Colon (tissue), 2 donors: Measurements from ENCODE around the gene SSTR5.

Source experiments
- FAIRE-seq: peaks from 2 replicates; lab custom pipeline; 2012; peaks lifted over from hg19 to GRCh38; lab: Jason Lieb, UNC
- donor health status: control.
- donor health status: control.

SSTR5 gene

DNA sequence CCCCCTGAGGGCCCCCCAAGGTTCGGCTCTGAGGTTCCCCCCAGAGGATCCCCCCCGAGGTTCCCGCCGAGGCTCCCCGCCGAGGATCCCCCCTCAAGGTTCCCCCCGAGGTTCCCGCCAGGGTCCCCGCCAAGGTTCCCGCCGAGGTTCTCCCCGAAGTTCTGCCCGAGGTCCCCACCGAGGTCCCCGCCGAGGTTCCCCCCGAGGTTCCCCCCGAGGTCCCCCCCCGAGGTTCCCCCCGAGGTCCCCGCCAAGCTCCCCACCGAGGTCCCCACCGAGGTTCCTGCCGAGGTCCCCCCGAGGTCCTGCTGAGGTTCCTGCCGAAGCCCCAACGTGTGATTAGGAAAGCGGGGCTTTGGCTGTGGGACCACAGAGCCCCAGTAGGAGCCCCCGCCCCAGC lies 32.2 kb upstream of the SSTR5 start:
- no peak for FAIRE-seq

GRCh38 chr16:1042049-1042744 lies 30.4 kb upstream of the SSTR5 start:
- FAIRE-seq, result no peak

DNA sequence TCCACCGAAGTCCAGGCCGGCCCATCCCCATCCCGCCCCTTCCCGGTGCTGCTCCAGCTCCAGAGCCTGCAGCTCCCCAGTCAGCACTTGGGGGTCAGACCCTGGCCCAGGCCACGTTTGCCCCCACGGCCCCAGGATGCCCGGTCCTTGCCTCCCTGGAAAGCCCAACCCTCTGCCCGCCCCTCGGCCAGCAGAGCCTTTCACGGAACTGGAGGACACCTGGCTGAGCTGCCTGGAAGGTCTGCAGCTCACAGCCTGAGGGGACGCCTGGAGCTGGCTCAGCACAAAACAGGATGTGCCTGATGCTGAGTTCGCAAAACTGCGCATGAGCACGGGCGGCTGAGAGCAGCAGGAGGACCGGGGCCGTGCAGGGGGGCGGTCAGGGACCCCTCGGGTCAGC lies 29.7 kb upstream of the SSTR5 start:
- FAIRE-seq, result no peak

DNA sequence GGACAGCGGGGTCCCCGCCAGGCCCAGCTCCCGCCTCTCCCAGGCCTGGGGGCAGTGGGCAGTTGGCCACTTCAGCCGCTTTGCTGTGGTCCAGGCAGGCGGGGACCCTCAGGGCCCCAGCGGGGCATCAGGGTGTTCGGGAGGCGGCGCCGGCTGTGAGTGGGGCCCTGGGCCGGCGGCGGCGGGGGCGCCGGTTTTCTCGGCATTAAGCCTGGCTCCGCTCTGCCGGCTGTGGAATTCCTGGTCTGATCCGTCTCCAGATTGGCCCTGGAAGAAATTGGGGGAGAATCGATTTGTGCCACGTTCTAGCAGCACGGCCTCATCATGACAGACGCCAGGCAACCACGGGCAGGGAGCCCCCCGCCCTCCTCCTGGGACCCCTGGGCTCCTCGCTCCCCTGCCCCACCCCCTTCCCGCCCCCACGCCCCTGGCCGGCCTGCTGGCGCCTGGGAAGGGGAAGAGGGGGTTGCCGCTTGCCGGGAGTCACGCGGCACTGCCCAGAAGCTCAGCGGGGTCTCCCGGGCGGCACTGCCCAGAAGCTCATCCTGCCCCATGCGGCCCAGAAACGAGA lies 28.6 kb upstream of the SSTR5 start:
- FAIRE-seq, result no peak

DNA sequence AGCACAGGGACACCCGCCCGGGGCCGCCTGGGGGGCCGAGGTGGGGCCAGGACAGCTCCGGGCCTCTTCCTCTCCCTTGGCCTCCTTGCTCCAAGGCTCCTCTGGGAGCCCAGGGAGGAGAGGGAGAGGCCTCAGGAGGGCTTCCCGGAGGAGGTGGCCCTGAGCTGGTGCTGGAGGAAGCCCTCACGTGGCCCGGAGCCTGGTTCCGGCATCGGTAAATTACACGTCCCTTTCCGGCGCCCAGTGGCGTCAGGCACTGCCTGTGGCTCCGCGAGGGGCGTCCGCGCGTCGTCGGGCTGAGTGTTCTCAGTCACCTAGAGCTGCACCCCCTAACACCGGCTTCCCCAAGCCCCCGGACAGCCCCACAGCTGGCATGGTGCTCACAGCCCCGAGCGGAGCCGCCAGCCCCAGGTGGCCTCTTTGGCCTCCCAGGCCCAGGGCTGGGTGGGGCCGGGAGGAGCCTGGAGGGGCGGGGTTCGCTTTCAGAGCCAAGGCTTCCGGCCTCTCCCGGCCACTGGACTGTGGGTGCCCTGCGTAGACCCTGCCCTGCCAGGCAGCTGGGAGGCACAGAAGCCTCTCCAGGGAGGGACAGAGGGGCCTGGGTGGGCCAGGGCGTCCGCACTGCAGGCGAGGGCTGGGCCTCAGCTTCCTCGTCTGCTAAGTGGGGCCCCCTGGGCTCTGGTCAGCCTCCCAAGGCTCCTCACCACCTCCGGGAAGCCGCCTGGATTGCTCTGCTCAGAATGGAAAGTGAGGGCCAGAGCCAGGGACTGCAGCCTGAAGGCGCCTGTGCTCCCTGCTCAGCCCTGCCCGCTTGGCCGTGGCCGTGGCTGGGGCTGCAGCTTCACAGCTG lies 27.9 kb upstream of the SSTR5 start:
- FAIRE-seq, result no peak

DNA sequence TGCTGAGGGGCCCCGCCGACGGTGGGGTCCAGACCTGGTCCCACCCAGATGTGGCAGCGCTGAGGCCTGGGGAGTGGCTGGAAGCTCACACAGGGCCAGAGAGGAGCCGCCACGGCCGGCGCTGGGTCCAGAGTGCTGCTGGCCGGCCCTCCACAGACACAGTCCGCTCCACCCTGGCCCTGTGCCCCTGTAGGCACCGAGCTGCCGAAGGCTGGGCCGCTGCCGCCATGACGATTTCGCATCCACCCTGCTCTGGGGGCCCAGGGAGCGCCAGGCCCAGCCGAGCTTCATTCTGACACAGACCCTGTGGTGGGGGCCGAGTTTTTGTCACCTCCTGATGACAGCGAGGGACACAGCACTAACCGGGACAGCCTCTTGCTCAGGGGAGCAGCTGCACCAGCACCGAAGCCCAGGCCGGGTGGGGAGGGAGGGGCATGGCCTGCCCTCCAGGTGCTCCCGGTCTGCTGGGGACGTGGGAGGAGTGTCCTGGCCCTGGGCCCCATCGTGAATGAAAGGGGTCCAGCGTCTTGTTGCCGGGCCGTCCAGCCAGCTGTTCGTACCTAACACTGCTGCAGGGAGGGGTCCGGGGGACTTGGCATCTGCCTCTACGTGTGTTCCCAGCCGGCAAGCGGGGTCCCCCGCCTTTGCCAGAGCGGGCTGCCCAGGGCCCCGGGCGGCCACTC lies 27.1 kb upstream of the SSTR5 start:
- no peak for FAIRE-seq

DNA sequence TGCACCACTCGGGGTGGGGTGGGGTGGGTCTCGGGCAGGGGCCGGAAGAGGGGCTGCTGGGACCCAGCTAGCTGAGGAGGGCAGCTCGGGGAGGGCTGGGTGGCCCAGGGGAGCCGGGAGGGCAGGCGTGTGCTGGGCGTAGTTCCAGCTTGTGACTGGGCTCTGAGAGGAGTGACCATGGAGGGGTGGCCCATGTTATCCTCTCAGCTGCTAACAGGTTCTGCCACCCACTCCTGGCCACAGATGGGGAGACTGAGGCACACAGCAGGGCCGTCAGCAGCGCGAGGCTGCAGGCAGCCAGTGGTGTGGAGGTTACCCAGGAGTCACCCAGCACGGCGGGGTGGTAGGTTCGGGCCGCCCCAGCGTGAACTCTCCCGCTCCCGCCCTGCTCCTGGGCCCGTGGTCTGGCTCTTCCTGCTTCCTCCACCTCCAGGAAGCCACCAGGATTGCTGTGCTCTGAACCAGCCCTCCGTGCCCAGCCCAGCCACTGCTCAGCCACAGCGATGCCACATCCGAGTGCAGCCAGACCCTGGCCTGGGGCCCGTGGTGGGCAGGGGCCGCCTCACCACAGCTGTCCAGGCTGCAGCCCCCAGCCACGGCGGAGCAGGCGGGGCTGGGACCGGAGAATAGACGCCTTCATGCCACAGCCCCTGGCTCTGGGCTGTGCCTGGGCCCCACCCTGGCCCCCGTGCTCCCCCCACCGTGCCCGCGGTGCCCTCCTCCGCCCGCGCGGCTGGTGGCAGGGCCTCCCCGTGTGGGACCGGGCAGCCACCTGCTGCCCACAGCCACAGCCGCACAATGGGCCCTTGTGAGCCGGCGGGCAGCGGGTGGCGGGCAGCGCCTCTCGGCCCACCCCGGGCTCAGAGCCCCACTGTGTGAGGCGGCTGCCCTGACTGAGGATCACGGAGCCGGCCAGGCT lies 26.3 kb upstream of the SSTR5 start:
- no peak for FAIRE-seq

- no peak for FAIRE-seq
Observed at GRCh38 chr16:1047123-1047522, 25.4 kb upstream of the SSTR5 start.

GRCh38 chr16:1047801-1048200 lies 24.7 kb upstream of the SSTR5 start:
- FAIRE-seq, result no peak

DNA sequence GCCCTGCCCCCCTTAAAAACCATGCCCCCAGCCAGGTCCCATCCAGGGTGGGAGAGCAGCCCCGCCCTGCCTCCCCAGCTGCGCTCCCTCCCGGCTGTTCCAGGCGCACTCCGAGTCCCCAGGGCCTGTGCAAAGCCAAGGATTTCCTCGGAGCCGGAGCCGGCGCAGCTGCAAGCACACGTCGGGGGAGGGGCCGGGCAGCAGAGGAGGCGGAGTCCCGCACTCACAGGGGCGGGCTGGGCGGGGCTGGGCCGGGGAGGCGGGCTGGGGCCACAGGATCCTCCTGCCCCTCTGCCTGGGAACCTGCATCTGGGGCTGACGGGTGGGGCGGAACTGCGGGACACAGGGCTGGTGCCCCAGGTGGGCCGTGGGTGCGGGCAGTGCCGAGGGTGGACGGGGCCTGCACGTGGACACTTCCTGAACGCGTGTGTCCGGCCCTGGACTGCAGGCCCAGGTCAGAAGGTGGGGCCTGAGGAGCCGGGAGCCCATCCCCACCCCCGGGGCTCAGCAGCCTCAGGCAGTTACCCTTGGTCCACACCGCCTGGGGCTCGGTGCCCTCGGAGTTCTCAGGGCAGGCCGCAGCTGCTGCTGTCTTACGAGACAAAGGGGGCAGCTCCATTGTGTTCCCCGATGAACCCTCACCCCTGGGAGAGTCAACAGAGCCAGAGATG lies 24.0 kb upstream of the SSTR5 start:
- FAIRE-seq, result no peak

GRCh38 chr16:1049113-1049975 lies 23.2 kb upstream of the SSTR5 start:
- no peak for FAIRE-seq

- no peak for FAIRE-seq
Observed at GRCh38 chr16:1049976-1050247, 22.6 kb upstream of the SSTR5 start.

- no peak for FAIRE-seq
Observed at GRCh38 chr16:1050516-1050915, 22.0 kb upstream of the SSTR5 start.

DNA sequence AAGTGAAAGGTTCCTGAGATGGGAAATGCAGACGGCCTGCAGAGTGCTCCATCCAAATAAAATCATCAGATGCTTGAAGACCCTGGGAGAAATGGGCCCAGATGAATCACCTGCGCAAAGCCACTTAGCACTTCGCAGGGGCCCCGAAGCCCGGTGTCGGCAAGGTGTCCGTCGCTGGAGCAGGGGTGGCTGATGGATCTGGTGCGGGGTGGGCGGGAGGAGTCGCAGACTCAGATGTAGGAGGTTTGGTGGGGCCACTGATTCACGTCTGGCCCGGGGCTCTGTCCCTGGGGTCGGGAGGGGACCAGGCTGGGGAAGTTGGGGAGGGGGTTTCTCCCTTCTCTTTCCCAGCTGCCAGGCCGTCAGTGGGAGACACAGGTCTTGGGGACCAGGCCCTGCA lies 21.6 kb upstream of the SSTR5 start:
- no peak for FAIRE-seq

GRCh38 chr16:1051446-1051845 lies 21.1 kb upstream of the SSTR5 start:
- FAIRE-seq, result no peak

DNA sequence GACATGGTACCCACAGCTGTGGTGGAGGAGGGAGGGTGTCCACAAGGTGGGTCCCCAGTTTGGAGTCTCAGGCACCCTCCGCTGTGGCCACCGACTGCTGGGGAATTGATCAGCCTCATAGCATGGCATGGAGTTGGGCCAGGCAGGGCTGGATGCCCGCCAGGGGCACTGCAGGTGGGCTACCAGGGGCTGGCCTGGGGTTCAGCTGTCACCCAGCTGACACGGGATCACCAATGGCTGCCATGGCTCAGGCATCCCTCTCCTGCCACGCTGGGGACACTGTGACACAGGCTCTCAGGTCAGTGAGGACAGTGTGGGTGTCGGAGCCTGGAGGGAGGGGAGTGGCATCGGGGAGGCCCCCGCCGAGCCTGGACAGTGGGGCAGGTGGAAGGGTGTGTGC lies 19.8 kb upstream of the SSTR5 start:
- no peak for FAIRE-seq

DNA sequence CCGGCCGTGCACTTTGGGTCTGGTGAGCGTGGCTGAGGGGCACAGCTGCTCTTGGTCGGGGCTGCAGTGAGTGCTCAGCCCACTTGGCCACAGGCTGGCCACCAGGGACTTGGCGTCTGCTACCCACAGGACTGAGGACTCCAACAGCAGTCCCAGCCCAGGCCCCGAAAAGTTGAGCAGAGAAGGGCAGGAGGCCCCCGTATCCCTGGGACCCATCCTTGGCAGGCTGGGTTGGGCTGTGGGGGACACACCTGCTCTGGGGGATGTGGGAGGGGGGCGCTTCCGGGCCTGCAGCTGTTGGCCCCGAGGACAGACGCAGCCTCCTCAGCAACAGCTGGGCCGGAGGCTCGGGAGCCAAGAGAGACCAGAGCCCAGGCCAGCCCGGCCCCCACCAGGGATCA lies 19.4 kb upstream of the SSTR5 start:
- FAIRE-seq, result no peak

GRCh38 chr16:1053700-1054368 lies 18.7 kb upstream of the SSTR5 start:
- no peak for FAIRE-seq

- no peak for FAIRE-seq
Observed at GRCh38 chr16:1054660-1055556, 17.6 kb upstream of the SSTR5 start.
